Activated CD8-positive, alpha-beta memory T cell treated with anti-CD3 and anti-CD28 coated beads for 4 hours (primary cell): ENCODE measurements around the gene CSTPP1.

Experiments used
- DNase-seq, 2 donors: peaks; one replicate each; pipeline ENCODE4 v3.0.0-alpha.2; 2020; ENCODE audit warnings: low read depth in 2 of 2

Gene CSTPP1

GRCh38 chr11:47132981-47133380 lies 196.4 kb downstream of the CSTPP1 start:
- no peak for DNase-seq

- no peak for DNase-seq
Measured at GRCh38 chr11:47136327-47136726, 199.8 kb downstream of the CSTPP1 start.

- no peak for DNase-seq
Measured at GRCh38 chr11:47136921-47137320, 200.4 kb downstream of the CSTPP1 start.

- DNase-seq, result no peak
Measured at GRCh38 chr11:47137476-47137875, 200.9 kb downstream of the CSTPP1 start.

- no peak for DNase-seq
Measured at GRCh38 chr11:47139878-47140277, 203.3 kb downstream of the CSTPP1 start.

- no peak for DNase-seq
Measured at GRCh38 chr11:47143322-47143721, 206.8 kb downstream of the CSTPP1 start.

GRCh38 chr11:47144541-47144940 lies 208.0 kb downstream of the CSTPP1 start:
- no peak for DNase-seq

GRCh38 chr11:47147250-47147649 lies 210.7 kb downstream of the CSTPP1 start:
- no peak for DNase-seq

- DNase-seq, result no peak
Measured at GRCh38 chr11:47147681-47148080, 211.1 kb downstream of the CSTPP1 start.

- DNase-seq, result no peak
Measured at GRCh38 chr11:47148270-47148669, 211.7 kb downstream of the CSTPP1 start.

- DNase-seq, result no peak
Measured at GRCh38 chr11:47148903-47149531, 212.5 kb downstream of the CSTPP1 start.

GRCh38 chr11:47149782-47150181 lies 213.2 kb downstream of the CSTPP1 start:
- no peak for DNase-seq

GRCh38 chr11:47152126-47152952 lies 215.8 kb downstream of the CSTPP1 start:
- no peak for DNase-seq

- no peak for DNase-seq
Measured at GRCh38 chr11:47152953-47153950, 216.7 kb downstream of the CSTPP1 start.

- DNase-seq, result no peak
Measured at GRCh38 chr11:47154616-47155570, 218.3 kb downstream of the CSTPP1 start.

- no peak for DNase-seq
Measured at GRCh38 chr11:47155879-47156278, 219.3 kb downstream of the CSTPP1 start.

- DNase-seq, result no peak
Measured at GRCh38 chr11:47156333-47156732, 219.8 kb downstream of the CSTPP1 start.

- no peak for DNase-seq
Measured at GRCh38 chr11:47156951-47157350, 220.4 kb downstream of the CSTPP1 start.

GRCh38 chr11:47157805-47158204 lies 221.2 kb downstream of the CSTPP1 start:
- no peak for DNase-seq

GRCh38 chr11:47158242-47158641 lies 221.7 kb downstream of the CSTPP1 start:
- DNase-seq, result no peak

- no peak for DNase-seq
Measured at GRCh38 chr11:47160753-47161133, 224.2 kb downstream of the CSTPP1 start.
